HL-60/S4 treated with retinoic acid at 250 ng/mL for 4 days and 3 days (cell line): ENCODE data around the gene HES4.

Experiments
- in situ Hi-C: fragments of 300-500 bp; cut with MboI; formaldehyde crosslinking; loops from 2 replicates; pipeline ENCODE4 v1.7.0; 2022; ENCODE audit warnings: low sequenced_read_pairs

HES4 gene

DNA sequence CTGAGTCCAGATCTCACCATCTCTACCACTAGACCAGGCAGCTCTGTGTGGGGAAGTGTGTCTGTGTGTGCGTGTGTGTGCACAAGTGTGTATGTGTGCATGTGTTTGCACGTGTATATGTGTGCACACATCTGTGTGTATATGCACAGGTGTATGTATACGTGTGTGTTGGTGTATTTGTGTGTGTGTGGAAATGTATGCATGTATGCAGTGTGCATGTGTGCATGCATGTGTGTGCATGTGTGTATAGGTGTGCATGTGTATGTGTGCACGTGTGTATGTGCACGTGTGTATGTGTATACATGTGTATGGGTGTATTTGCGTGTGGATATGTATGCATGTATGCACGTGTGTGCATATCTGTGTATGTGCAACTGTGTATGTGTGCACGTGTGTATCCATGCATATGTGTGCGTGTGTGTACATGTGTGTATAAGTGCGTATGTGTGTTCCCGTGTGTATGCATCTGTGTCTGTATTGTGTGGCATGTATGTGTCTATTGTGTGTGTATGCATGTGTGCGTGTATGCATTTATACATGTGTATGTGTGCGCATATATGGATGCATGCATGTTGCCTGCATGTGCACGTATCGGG lies 30.5 kb downstream of the HES4 start:
- in situ Hi-C loops = no loop called here

- in situ Hi-C loops = no loop called here
These were observed 32.2 kb downstream of the HES4 start for GRCh38 chr1:967466-968343.

DNA sequence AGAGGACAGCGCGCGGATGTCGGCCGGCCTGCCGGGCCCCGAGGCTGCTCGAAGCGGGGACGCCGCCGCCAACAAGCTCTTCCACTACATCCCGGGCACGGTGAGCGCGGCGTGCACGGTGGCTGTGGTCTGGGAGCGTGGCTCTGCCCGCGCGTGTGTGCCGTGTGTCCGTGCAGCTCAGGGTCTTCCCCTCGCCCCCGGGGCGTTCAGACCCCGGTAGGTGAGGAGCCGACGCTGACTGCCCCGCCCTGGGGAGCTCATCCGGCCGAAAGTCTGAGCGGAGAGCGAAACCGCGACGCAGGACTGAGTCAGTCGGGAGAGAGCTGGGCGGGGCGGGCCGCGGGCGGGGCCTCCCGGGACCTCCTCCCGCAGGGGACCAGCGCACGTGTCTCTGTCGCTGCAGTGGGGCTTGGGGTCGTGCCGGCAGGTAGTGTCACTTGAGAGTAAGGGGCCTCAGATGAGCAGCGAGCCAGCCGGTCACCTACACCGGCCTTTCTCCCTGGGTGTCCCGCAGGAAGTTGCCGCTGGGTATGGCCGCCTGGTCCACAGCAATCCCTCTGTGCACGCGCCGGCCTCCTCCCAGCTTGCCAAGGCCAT lies 33.1 kb downstream of the HES4 start:
- in situ Hi-C loops = no loop called here

- in situ Hi-C loops = no loop called here
These were observed 33.7 kb downstream of the HES4 start, which contains the start of gene PLEKHN1 for GRCh38 chr1:966135-966703. PLEKHN1 (plus strand) TSS chr1:966482; CDS start chr1:966532, 50 bp downstream.

DNA sequence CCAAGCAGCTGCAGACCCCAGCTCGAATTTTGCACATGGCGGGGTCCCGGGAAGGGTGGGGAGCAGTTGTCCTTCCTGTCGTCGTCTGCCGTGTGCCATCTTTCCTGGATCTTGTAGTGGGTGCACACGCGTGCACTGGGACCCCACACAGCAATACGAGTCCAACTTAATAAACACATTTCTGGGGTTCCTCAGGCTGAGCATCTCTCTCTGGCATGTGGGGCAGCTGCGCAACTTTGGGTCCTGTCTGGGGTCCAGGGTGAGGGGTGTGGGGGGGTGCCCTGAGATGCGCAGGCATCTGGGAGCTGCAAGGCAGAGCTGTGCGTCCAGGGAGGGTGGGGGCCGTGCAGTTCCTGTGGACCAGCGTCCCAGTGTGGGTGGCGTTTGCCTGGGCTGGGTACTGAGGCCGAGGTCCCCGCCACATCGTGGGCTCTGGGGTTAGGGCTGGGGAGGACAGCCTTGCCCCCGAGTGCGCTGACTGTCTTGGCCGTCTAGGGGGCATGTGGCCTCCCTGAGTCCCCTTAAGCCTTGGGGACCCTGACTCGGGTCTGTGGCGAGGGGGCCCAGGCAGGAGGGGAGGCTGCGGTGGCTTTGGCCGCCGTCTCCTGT lies 34.3 kb downstream of the HES4 start:
- in situ Hi-C loops = no loop called here

- in situ Hi-C loops = no loop called here
These were observed 35.0 kb downstream of the HES4 start for GRCh38 chr1:964691-965525.

- in situ Hi-C loops = no loop called here
These were observed 36.0 kb downstream of the HES4 start for GRCh38 chr1:963746-964525.

DNA sequence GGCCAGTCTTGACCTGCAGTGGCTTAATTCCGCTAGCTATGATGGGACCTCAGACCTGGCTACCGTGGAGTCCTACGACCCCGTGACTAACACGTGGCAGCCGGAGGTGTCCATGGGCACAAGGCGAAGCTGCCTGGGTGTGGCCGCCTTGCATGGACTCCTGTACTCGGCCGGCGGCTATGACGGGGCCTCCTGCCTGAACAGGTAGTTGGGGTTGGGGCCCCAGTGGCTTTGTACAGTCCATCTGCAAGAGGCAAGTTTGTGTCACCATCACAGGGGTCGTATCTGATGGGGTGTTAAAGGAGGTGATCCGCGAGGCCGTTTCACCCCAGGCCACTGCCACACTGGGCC lies 36.6 kb downstream of the HES4 start:
- in situ Hi-C loops = no loop called here

GRCh38 chr1:962381-963300 lies 37.3 kb downstream of the HES4 start:
- in situ Hi-C loops = no loop called here

- in situ Hi-C loops = no loop called here
These were observed 38.7 kb downstream of the HES4 start for GRCh38 chr1:961132-961669.

GRCh38 chr1:960363-961131 lies 39.4 kb downstream of the HES4 start, which contains the start of gene KLHL17:
KLHL17 (plus strand) TSS chr1:960584; CDS start chr1:960694, 110 bp downstream.
- in situ Hi-C loops = no loop called here

DNA sequence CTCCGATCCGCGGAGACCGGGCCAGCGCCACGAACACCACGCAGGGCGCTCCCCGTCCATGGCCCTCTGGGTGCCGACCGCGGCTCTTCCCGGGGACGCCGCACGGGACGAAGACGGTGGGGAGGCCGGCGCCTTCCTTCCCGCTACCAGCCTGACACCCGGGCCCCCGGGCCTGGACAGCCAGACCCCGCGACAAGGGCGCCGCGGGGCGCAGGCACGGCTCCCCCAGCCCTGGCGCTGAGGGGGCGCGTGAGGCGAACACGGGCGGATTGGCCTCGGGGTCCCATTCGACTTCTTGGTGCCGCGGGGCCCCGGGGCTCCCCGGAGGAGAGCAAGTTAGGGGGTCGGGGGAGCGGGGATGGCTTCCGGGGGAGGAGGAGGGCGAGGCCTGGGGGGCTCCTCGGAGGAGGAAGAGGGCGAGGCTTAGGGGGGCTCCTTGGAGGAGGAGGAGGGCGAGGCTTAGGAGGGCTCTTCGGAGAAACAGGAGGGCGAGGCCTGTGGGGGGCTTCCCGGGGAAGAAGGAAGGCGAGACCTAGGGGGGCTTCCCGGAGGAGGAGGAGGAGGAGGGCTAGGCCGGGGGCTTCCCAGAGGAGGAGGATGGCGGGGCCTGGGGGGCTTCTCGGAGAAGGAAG lies 40.0 kb downstream of the HES4 start:
- in situ Hi-C loops = no loop called here

DNA sequence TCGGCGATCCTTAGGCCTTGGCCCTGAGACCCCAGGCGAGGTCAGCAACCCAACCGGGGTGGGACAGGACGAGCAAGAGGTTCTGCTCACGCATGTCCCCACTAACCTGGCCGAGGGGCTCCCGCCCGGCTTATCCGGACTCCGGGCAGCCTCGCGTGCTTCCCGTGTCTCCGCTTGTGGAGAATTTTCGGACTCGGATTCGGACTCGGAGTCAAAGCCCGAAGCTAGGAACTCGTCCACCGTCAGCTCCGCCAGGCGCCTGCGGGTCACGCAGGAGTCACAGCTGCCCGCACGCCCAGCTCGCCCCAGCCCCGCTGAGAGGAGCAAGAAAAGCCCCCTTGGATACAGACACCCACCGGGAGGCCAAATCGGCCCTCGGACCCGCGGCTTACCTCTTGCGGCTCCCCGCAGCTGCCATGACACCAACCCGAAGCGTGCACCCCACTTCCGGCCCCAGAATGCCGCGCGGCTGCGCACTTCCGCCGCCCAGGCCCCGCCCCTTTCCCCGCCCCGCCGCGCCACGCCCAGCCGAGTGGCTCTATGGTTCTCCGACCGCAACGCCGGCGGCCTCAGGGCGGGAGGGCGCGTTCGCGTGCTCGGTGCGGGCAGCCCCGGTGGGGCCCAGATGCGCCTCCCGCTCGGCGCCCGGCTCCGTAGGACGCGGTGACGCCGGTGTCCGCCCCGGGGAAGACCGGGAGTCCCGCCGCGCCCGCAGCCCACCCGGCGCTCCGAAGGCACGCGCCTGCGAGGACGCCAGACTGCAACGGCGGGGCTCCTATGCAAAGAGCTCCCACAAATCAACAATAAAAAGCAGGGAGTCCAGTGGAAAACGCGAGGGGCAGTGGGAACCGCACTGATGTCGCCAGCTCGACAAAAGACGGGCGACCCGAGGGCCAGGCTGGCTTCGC lies 40.8 kb downstream of the HES4 start, which contains the start of gene NOC2L:
NOC2L (minus strand) TSS at position 434 of the 908 bp plus-strand sequence; CDS start at position 418, 16 bp downstream.
- in situ Hi-C loops = no loop called here

DNA sequence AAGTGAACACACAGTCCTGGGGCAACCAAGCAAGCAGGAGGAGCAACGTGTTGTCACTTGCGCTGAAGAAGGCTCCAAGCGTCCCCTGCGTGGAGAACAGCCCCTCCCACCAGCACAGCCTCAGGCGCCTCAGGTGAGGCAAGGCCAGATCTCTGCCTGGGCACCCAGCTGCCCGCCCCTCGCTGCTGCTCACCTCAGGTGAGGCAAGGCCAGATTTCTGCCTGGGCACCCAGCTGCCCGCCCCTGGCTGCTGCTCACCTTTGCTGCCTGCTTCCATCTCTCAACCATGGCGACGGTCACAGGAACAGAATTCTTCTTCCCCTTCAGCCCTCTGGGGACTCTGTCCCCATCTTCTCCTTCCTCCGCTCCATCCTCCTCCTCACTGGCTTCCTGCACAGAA lies 43.3 kb downstream of the HES4 start:
- in situ Hi-C loops = no loop called here

DNA sequence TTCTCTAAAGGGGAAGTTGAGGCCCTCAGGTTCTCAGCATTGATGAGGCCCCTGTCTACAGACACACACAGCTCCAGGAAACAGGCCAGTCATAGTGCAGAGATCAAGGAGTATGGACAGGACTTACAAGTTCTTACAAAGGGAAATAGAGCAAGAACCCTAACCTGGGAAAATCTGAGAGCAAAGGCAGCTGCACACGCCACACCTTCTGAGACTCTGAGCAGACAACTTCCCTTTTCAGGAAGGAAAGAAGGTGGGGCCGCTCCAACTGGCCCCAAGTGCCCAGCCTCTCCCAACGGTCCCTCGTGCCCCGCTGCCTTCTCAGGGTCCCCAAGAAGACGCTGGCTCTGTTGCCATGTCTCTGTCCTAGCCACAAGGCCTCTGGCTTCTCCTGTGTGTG lies 44.4 kb downstream of the HES4 start:
- in situ Hi-C loops = no loop called here

- in situ Hi-C loops = no loop called here
These were observed 45.0 kb downstream of the HES4 start for GRCh38 chr1:954927-955326.
